Stimulated activated CD4-positive, alpha-beta T cell treated with anti-CD3 and anti-CD28 coated beads, Interleukin-15, amount 100 ng/mL, for 48 hours (primary cell): ENCODE results near the gene TMPRSS11B.
"Not testable (repeated sequence)": the region's sequence is repeated elsewhere in the genome, so short reads cannot be mapped to it uniquely, and the experiment has no call there.

Experiments
- DNase-seq, 2 donors: peaks; one replicate each; pipeline ENCODE4 v3.0.0-alpha.2; 2020; ENCODE audit warnings: low read depth in 2 of 2

TMPRSS11B gene

DNA sequence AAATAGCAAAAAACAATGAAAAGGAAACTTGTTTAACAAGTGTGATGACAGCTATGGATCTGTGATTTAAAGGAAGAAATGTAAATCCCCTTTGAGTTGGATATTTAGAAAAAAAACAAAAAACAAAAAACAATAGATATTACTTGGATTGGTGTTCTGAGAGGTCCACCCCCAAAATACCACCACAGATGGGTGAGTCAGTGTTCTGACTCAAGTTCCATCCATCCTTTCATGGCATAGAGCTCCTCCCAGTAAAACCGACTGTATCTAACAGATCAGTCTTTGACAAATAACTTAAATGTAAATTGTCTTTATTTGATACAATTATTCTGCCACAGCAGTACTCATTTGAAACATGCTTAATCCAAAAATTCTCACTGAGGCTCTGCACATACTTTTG lies 27.4 kb downstream of the TMPRSS11B start:
- no peak for DNase-seq

DNA sequence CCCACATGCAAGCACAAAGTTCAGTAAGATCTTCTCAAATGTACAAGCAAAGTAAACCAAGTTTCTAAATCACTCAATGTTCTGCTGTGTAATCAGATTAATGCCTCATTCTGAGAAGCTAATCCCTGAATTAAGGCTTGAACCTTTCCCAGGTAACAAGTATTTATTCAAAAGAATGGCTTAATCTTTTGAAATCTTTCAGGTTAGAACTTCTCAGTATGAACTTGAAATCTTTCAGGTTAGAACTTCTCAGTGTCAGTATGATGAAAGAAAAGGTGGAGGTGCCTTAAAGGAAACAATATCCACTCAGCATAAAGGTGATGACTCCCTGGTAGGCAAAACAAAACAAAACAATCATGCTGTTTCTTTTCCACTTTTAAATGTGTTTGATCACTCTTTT lies 29.0 kb downstream of the TMPRSS11B start:
- DNase-seq: no peak

DNA sequence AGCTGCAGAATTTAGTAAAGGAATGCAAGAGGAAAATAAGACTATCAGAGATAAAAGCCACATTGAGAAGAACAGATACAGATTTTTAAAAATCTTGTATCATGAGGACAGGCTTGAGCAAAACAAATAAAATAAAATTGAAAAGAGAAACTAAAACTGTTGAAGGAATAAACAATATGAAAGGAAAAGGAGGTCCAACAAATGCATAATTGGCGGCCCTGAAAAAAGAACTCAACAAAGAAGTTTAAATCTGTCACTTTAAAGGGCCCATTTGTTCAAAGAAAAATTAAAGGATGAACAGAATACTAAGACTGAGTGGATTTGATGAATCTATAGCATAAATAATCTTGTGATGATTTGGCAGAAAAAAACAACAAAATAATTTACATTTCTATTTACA lies 36.5 kb downstream of the TMPRSS11B start:
- DNase-seq: no peak

DNA sequence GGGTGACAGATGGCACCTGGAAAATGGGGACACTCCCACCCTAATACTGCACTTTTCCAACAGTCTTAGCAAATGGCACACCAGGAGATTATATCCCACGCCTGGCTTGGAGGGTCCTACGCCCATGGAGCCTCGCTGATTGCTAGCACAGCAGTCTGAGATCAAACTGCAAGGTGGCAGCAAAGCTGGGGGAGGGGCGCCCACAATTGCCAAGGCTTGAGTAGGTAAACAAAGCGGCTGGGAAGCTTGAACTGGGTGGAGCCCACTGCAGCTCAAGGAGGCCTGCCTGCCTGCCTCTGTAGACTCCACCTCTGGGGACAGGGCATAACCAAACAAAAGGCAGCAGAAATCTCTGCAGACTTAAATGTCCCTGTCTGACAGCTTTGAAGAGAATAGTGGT lies 51.2 kb downstream of the TMPRSS11B start:
- DNase-seq: not testable (repeated sequence)

DNA sequence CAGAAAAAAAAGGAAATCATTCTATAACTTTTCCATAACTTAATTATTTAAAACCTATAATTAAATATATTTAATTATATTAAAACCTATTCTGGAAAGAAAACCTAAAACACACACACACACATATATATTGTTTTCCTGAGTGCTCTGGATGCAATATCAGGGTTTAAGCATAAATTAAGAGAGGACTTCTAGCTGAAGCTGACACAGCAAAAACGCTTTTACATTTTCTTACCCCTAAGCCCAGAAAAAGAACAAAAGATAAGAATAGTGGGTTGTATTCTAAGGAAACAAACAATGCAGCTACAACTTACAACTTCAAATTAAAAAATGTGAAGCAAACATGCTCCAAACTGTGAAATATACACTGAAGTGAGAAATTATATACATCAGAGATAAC lies 52.3 kb downstream of the TMPRSS11B start:
- no peak for DNase-seq

DNA sequence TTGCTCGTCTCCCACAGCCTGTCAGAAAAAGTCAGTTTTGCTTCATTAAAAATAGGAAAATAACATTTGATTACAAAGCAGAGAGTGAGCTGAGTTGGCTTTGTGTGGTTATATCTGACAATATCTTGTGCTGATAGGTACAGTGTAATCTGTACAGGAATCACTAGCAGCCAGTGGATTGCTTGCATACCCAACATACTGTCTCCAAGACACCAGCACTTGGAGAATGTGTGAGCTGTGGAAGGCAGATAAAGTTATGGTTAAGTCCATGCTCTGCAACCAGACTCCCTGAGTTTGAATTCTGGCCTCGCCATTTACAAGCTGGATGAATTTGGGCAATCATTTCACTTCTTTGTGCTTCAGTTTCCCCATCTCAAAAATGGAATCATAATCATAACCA lies 58.3 kb downstream of the TMPRSS11B start:
- DNase-seq: no peak

DNA sequence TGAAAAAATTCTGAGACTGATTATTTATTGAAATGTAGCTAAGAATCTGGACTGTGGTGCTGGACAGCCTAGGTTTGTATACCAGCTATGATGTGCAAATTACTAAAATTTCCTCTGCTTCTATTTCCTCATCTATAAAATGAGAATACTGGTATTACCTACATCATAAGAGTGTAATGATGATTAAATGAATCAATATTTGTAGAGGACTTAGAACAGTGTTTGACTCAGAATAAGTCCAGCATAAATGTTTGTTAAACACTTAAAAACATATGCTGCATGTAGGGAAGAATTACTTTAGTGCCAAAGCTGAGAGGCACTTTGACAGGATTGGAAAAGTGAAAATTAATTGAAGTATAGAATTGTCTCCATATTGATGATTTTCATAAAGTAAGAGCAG lies 60.6 kb downstream of the TMPRSS11B start:
- DNase-seq: no peak

DNA sequence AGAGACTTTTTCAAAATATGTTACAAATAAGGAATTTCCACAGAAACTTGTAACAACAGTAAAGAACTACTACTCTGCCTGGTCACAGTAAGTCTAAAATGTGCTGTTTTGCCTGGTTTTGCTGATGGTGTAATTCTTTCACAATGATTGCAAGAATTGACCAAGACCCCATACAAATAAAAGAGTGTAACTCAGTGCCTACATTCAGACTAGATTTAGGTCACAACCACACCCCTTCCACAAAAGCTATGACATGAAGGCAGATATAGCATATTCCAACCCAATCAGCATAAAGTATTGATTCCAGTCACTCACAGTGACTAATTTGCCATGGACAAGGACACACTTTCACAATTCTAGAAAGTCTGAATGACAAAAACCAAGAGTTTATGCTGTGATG lies 62.1 kb downstream of the TMPRSS11B start:
- no peak for DNase-seq

DNA sequence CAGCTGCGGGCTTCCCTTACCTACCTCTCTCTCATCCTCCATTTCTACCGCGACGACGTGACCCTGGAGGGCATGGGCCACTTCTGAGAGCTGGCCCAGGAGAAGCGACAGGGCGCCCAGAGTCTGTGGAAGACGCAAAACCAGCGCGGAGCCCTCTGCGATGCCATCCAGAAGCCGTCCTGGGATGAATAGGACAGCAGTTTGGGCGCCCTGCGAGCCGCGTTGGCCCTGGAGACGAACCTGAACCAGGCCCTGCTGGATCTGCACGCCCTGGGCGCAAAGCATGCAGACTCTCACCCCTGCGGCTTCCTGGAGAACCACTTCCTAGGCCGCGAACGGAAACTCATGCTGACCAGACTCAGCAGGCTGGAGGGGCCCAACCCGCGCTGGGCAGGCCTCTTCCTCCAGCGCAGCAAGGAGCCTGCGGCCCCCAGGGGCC lies 63.1 kb downstream of the TMPRSS11B start:
- no peak for DNase-seq

DNA sequence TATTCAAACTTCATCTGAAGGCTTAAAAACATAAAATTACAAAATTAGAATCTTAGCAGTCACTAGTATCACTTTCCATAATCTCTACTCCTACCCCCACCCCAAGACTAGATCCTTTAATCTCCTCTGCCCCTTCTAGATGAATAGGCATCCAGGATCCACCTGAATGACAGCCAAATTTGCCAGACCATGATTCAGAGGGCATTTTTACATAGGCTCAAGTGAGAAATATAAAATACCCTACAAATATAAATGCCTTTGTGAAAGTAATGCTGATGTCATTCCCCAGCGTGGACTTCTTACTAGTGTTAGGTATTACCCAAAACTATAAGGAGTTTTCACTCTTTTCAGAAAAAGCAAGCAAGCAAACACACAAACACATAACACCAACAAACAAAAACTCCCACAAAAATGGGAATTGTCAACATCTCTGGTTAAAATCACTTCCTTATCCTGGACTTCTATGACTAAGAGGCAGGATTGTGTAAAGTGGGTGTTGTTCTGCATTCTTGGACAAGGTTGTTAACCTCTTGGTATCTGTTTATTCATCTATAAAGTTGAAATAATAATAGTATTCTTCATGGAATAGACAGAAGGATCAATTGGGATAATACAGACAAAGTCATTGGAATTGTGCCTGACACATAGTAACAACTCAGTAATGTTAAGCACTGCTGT lies 64.5 kb downstream of the TMPRSS11B start:
- no peak for DNase-seq

DNA sequence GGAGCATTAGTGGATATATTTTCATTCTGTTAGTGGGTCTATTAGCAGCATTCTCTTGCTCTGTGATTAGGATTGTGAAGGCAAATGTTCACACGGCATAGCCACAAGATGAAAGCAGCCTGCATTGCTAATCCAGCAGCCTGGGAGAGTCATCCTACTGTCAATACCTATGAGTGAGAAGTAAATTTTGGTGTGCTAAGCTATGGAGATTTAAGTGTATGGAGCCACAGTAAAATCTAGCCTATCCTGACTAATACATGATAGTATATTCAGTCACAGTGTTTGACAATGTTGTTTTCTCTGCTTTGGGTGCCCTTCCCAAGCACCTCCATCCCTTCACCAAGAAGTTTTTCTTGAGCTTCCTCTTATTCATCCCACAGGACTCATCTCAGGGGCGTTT lies 68.6 kb downstream of the TMPRSS11B start:
- DNase-seq: no peak
